Measurements from ENCODE around the gene B4GALT2. TPM values are rescaled to one million over a fixed set of nuclear protein-coding genes. Genes with fewer than 3 reads are reported as not detected.

The B4GALT2 gene
- total RNA-seq, 2 experiments from 2014 or later: 0.57 to 1.4 TPM

GRCh38 chr1:43977376-43978263 is 1.4 kb upstream of the B4GALT2 start:
- intact Hi-C loops (cut with micrococcal nuclease; ENCODE audit: unreplicated experiment): no loop called here
- no peak for TF ChIP-seq EZH2phosphoT487 (IDR thresholded peaks at IDR 0.05; ENCODE audit: borderline replicate concordance, low read depth, low read length)
- TF ChIP-seq CTCF (conservative IDR thresholded peaks at IDR 0.05; ENCODE audit: low read length): no peak
- Histone ChIP-seq H3K4me3 (ENCODE audit: low read depth, low read length, poor library complexity, severe bottlenecking) (no peak overlapping the region), H4K20me1 (ENCODE audit: insufficient read depth, low read length) (0 out of 2 replicates have a peak, but pooled peaks cover 9% of the 10 kb centered on the region), H3K36me3 (ENCODE audit: insufficient read depth, low read length) (peaks cover 43% of the 10 kb centered on the region), H2AFZ (ENCODE audit: low read length) (no peak overlapping the region), H3K9me2 (ENCODE audit: insufficient read depth, low read length) (no peaks in the 10 kb centered on the region), H3K9me3 (ENCODE audit: low read length) (no peaks in the 10 kb centered on the region), H3K4me1 (ENCODE audit: insufficient read depth, low read length, poor library complexity, severe bottlenecking) (peaks cover 17% of the 10 kb centered on the region), H3K79me2 (ENCODE audit: insufficient read depth, low read depth, low read length) (no peaks in the 10 kb centered on the region; the same call in 1 of the 2 replicates), H3K4me2 (ENCODE audit: low read length) (peak overlapping the region; percentile 0; the same call in 1 of the 2 replicates), H3K27ac (ENCODE audit: low read depth, low read length, poor library complexity, severe bottlenecking) (no peak overlapping the region)
- DNase-seq (ENCODE audit: low spot score): no peak
- POLR2A ChIA-PET: no interaction called here
- no TSS peak for BruUV-seq (replicated peaks)
- CTCF ChIA-PET (ENCODE audit: unreplicated experiment): no interaction called here

DNA sequence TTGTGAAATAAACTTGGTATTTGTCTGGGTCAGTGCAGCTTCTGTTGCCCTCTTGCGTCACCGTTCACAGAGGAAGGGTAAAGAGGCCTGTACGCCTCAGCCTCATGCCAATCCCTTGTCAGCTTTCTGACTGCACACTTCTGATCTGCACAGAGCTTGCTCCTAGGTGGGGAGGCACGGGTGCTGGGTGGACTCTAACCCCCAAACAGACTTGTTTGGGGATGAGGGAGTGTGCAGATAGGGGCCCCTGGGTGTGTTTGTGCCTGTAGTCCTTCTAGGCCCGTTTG is 803 bp upstream of the B4GALT2 start:
- CTCF ChIA-PET (ENCODE audit: unreplicated experiment): no interaction called here
- no TSS peak for BruUV-seq (replicated peaks)
- H3K4me1 ChIP-seq (ENCODE audit: insufficient read depth, low read length, poor library complexity, severe bottlenecking): peaks cover 17% of the 10 kb centered on the region

More for the DNA sequence above, 803 bp upstream of the B4GALT2 start:
- Histone ChIP-seq H3K79me2 (ENCODE audit: insufficient read depth, low read depth, low read length) (no peaks in the 10 kb centered on the region; the same call in 1 of the 2 replicates), H4K20me1 (ENCODE audit: insufficient read depth, low read length) (0 out of 2 replicates have a peak, but pooled peaks cover 9% of the 10 kb centered on the region), H3K9me2 (ENCODE audit: insufficient read depth, low read length) (no peaks in the 10 kb centered on the region), H3K4me3 (ENCODE audit: low read depth, low read length, poor library complexity, severe bottlenecking) (no peak overlapping the region), H2AFZ (ENCODE audit: low read length) (no peak overlapping the region), H3K9me3 (ENCODE audit: low read length) (no peaks in the 10 kb centered on the region), H3K36me3 (ENCODE audit: insufficient read depth, low read length) (peaks cover 37% of the 10 kb centered on the region), H3K27ac (ENCODE audit: low read depth, low read length, poor library complexity, severe bottlenecking) (no peak overlapping the region), H3K4me2 (ENCODE audit: low read length) (no peak overlapping the region)
- TF ChIP-seq EZH2phosphoT487 (IDR thresholded peaks at IDR 0.05; ENCODE audit: borderline replicate concordance, low read depth, low read length) (no peak), CTCF (conservative IDR thresholded peaks at IDR 0.05; ENCODE audit: low read length) (no peak)
- DNase-seq (ENCODE audit: low spot score): no peak
- intact Hi-C loops (cut with micrococcal nuclease; ENCODE audit: unreplicated experiment): no loop called here
- POLR2A ChIA-PET: no interaction called here
